IPS-NIHi7 (cell line): ENCODE results near the gene SRL.
"Not testable (repeated sequence)": the region's sequence is repeated elsewhere in the genome, so short reads cannot be mapped to it uniquely, and the experiment has no call there.

Experiments used
- DNase-seq: peaks from one replicate; pipeline ENCODE4 v3.0.0; 2012; ENCODE audit warnings: mixed read lengths; ENCODE audit errors: extremely low spot score

Gene SRL

GRCh38 chr16:4166821-4167220 is 75.1 kb downstream of the SRL start:
- DNase-seq: no peak

- DNase-seq: no peak
Measured at GRCh38 chr16:4160658-4161430, 81.0 kb downstream of the SRL start.

GRCh38 chr16:4159726-4160125 is 82.2 kb downstream of the SRL start:
- no peak for DNase-seq

GRCh38 chr16:4158143-4159093 is 83.5 kb downstream of the SRL start:
- DNase-seq: no peak

- no peak for DNase-seq
Measured at GRCh38 chr16:4157376-4157825, 84.5 kb downstream of the SRL start.

- DNase-seq: not testable (repeated sequence)
Measured at GRCh38 chr16:4156503-4156902, 85.4 kb downstream of the SRL start.

- DNase-seq: not testable (repeated sequence)
Measured at GRCh38 chr16:4153364-4153763, 88.5 kb downstream of the SRL start.

- no peak for DNase-seq
Measured at GRCh38 chr16:4152267-4152666, 89.6 kb downstream of the SRL start.

GRCh38 chr16:4147236-4147635 is 94.6 kb downstream of the SRL start:
- no peak for DNase-seq

- no peak for DNase-seq
Measured at GRCh38 chr16:4142268-4142667, 99.6 kb downstream of the SRL start.

- DNase-seq: no peak
Measured at GRCh38 chr16:4141604-4142003, 100.3 kb downstream of the SRL start.

GRCh38 chr16:4140652-4141051 is 101.2 kb downstream of the SRL start:
- no peak for DNase-seq

- no peak for DNase-seq
Measured at GRCh38 chr16:4139968-4140367, 101.9 kb downstream of the SRL start.
